Type B pancreatic cell (in vitro differentiated cells): ENCODE data around the gene FFAR4. TPM values are rescaled to one million over a fixed set of nuclear protein-coding genes. Genes with fewer than 3 reads are reported as not detected.
"Not testable (repeated sequence)": the region's sequence is repeated elsewhere in the genome, so short reads cannot be mapped to it uniquely, and the experiment has no call there.

Experiments
- DNase-seq: peaks from one replicate; pipeline ENCODE4 v3.0.0; 2021; ENCODE audit warnings: mixed read lengths; ENCODE audit not compliant: unreplicated experiment; ENCODE audit errors: extremely low spot score
- H3K27ac Mint-ChIP-seq: 2 replicates; pipeline ENCODE4 v1.8.0; 2021; ENCODE audit warnings: mild to moderate bottlenecking, mixed read lengths
- H3K27me3 Mint-ChIP-seq: 2 replicates; pipeline ENCODE4 v1.8.0; 2021; ENCODE audit warnings: mixed read lengths
- H3K36me3 Mint-ChIP-seq: 2 replicates; pipeline ENCODE4 v1.8.0; 2021; ENCODE audit warnings: mixed read lengths
- H3K4me1 Mint-ChIP-seq: one replicate; pipeline ENCODE4 v1.8.0; 2021; ENCODE audit warnings: mixed read lengths; ENCODE audit not compliant: unreplicated experiment
- H3K4me3 Mint-ChIP-seq: 2 replicates; pipeline ENCODE4 v1.8.0; 2021; ENCODE audit warnings: mild to moderate bottlenecking, mixed read lengths
- H3K9me3 Mint-ChIP-seq: 2 replicates; pipeline ENCODE4 v1.8.0; 2021; ENCODE audit warnings: mixed read lengths
- CTCF ChIP-seq: fragments of 200-600 bp; sonication (generic); conservative IDR thresholded peaks from 2 replicates; pipeline ENCODE4 v1.5.0; 2021; ENCODE audit warnings: antibody characterized with exemption, mild to moderate bottlenecking
- total RNA-seq: library from RNA; stranded (reverse); gene quantifications from 2 replicates; pipeline ENCODE4 v1.2.1, GENCODE V29; 2021; ENCODE audit warnings: low replicate concordance

FFAR4 gene
- total RNA-seq, 1 donor from 2014 or later, result 0.70 TPM

DNA sequence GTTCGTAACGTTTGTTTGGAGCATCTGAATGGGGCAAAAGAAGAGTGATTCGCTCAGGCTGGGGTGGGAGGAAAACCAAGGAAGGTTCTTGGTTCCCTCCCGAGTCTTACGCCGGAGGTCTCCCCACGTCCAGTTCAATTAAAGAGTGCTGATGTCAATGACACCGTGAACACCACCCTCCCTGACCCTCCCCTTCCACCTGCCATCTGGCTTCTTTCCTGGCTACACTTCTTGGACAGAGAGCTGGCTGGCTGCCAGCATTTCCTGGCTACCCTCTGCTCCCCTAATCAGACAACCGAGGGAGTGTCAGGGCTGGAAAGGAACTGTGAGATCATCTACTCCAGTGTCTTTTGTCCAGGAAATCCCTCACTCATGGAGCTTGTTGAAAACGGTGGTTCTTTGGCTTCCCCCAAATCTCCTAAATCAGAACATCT is 24.1 kb upstream of the FFAR4 start:
- Mint-ChIP-seq H3K4me1 (peaks cover 9% of the 10 kb centered on the region), H3K4me3 (peak overlapping the region; percentile 44), H3K36me3 (no peaks in the 10 kb centered on the region), H3K27ac (peak overlapping the region; percentile 15), H3K9me3 (no peaks in the 10 kb centered on the region), H3K27me3 (peaks cover 35% of the 10 kb centered on the region)
- DNase-seq, result no peak
- peak; percentile 18 for TF ChIP-seq CTCF

GRCh38 chr10:93546995-93547394 is 19.5 kb upstream of the FFAR4 start:
- not testable (repeated sequence) for H3K36me3 Mint-ChIP-seq, DNase-seq, H3K4me1 Mint-ChIP-seq, H3K4me3 Mint-ChIP-seq, H3K9me3 Mint-ChIP-seq, H3K27ac Mint-ChIP-seq
- peaks cover 14% of the 10 kb centered on the region for H3K27me3 Mint-ChIP-seq

DNA sequence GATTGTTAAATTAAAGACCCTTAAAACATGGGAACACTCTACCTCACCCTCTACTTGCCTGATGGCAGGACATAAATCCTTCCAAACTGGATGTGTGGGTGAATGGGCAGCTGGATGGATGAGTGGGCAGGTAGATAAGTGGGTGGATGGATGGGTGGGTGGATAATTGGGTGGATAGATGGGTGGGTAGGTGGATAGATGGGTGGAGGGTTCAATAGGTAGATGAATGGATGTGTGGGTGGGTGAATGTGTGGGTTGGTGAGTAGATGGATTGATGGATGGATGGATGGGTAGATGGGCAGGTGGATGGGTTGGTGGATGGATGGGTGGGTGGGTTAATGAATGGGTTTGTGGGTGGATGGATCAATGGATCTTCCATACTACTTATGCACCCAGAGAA is 18.9 kb upstream of the FFAR4 start:
- Mint-ChIP-seq H3K36me3 (no peaks in the 10 kb centered on the region), H3K4me1 (peaks cover 3% of the 10 kb centered on the region), H3K27me3 (peaks cover 14% of the 10 kb centered on the region), H3K9me3 (no peaks in the 10 kb centered on the region), H3K4me3 (no peak overlapping the region), H3K27ac (no peak overlapping the region)
- TF ChIP-seq CTCF, result no peak
- DNase-seq, result no peak

DNA sequence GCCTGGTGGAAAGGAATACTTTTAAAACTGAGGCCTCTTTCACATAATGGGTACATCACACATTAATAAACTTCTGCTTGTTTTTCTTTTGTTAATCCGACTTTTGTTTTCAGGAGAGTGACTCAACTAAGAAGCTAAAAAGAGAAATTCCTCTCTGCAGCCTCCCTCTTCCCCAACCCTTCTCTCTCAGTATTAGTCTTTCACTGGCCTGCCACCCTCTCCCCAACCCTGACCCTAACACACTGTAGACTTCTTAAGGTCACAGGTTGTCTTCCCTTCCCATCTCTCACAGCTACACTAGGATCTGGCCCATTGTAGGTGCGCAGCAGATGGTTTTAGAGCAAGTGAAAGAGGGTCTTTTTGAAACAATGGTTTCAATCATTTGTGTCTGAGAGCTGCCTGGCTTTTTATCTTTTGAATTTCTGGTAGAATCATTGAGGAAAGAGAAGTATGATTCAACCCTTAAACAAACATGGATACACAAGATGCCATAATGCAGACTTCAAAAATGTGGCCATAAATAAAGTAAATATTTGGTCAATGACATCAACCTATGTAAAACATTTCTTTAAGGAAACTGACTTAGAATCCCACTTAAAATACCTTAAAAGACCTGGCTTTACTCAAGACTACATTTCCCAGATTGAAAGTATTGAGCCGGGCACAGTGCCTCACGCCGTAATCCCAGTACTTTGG is 17.9 kb upstream of the FFAR4 start:
- Mint-ChIP-seq H3K9me3 (no peaks in the 10 kb centered on the region), H3K4me3 (no peak overlapping the region), H3K27me3 (peaks cover 10% of the 10 kb centered on the region), H3K27ac (peak overlapping the region; percentile 62), H3K36me3 (no peaks in the 10 kb centered on the region), H3K4me1 (peaks cover 2% of the 10 kb centered on the region)
- TF ChIP-seq CTCF, result no peak
- no peak for DNase-seq

- Mint-ChIP-seq H3K4me3 (no peak overlapping the region), H3K27me3 (peaks cover 7% of the 10 kb centered on the region), H3K36me3 (no peaks in the 10 kb centered on the region), H3K9me3 (no peaks in the 10 kb centered on the region), H3K4me1 (peaks cover 14% of the 10 kb centered on the region), H3K27ac (no peak overlapping the region)
- TF ChIP-seq CTCF, result no peak
- DNase-seq, result no peak
Observed at GRCh38 chr10:93550606-93551005, 15.9 kb upstream of the FFAR4 start.

DNA sequence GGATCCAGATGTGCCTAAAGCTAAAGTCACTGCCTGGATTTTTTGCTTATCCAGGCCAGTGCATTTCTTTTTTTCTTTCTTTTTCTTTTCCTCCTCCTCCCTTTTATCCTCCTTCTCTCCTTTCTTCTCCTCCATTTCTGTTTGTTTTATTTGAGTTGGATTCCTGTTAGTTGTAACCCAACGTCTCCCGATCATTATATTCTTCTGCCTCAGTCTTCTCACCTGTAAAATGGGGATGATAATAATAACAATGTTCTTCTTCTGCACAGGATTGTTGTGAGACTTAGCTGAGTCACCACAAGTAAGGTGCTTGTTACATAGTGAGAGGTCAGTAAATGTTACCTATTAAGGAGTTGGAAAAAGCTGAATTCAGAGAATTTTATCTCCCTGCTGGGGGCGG is 13.7 kb upstream of the FFAR4 start:
- no peak for DNase-seq
- no peak overlapping the region for H3K27ac Mint-ChIP-seq

More for the DNA sequence above, 13.7 kb upstream of the FFAR4 start:
- no peaks in the 10 kb centered on the region for H3K27me3 Mint-ChIP-seq
- no peak overlapping the region for H3K4me3 Mint-ChIP-seq
- TF ChIP-seq CTCF, result no peak
- H3K9me3 Mint-ChIP-seq, result no peaks in the 10 kb centered on the region
- peaks cover 14% of the 10 kb centered on the region for H3K4me1 Mint-ChIP-seq
- no peaks in the 10 kb centered on the region for H3K36me3 Mint-ChIP-seq
